GM12892 (cell line): ENCODE data around the gene AP2M1.
A peak's percentile ranks its signal among the peaks of the same experiment; 100 is the strongest.

Experiments
- DNase-seq: peaks from one replicate; pipeline ENCODE4 v3.0.0; 2011; ENCODE audit not compliant: insufficient read length
- FAIRE-seq: peaks from 2 replicates; lab custom pipeline; 2011; peaks lifted over from hg19 to GRCh38; lab: Jason Lieb, UNC
- POLR2A ChIP-seq: IDR thresholded peaks from 2 replicates; pipeline ENCODE4 v1.6.1; 2011; ENCODE audit warnings: low read depth, low read length, control low read depth
- POLR2AphosphoS5 ChIP-seq: IDR thresholded peaks from 2 replicates; pipeline ENCODE4 v1.6.1; 2011; ENCODE audit warnings: low read depth, low read length, control low read depth
- TAF1 ChIP-seq: IDR thresholded peaks from 2 replicates; pipeline ENCODE4 v1.6.1; 2011; ENCODE audit warnings: low read depth, mild to moderate bottlenecking, control low read depth, low read length, borderline replicate concordance

The AP2M1 gene

DNA sequence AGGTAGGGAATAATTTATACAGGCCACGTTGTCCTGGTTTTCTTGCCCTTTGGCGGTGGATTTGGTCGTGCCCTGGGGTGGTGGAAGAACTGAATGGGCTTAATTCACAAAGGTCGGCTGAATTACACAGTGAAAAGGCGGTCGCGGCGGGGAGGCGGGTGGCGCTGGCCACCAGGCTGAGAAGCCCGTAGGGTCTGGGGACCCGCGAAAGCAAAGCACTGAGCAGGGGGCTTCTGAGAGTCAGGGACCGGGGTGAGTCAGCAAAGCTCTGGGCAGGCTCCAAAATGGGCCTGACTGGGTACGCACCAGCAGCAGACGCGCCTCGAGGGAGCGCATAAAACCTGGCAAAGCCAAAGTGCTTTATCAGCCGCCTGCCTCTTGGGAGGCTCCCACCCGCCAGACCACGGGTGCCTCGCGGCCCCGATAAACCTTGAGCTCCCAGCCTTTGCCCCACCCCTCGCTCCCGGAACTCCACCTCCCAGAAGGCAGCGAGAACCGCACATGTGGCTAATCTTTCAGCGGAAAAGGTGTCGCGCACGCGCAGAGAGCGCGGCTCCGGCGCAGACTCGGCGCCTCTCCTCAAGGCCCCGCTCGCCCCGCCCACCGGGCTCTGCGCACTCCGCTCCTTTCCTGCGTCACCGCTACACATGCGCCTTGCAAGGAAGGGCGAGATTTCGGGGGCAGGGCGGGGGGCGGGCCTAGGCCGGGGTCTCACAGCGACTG lies 11.0 kb downstream of the AP2M1 start:
- TF ChIP-seq POLR2A, result peak; percentile 82
- peak; percentile 76 for TF ChIP-seq POLR2AphosphoS5
- no peak for TF ChIP-seq TAF1
- DNase-seq, result peak; percentile 97
- peak; percentile 99 for FAIRE-seq

DNA sequence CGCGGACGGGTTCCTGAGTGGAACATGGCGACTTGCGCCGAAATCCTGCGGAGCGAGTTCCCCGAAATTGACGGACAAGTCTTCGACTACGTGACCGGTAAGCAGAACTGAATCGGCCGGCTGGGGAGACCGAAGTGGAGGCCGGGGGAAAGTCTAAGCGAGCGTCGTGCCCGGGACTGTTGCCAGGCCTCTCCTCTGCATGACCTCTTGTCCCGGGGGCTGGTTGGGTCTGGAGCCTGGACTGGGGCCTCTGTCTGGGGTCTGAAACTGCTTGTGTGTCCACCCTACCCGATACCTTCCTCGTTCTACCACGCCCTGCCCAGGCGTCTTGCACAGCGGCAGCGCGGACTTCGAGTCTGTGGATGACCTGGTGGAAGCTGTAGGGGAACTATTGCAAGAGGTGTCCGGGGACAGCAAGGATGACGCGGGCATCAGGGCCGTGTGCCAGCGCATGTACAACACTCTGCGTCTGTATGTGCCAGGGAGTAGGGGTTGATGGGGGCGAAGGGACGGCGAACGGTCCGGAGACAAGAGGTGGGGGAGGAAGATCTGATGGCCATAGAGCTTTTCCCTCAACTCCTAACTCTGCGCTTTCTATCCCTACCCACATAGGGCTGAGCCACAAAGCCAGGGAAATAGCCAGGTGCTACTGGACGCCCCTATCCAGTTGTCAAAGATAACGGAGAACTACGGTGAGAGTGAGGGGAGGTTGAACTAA lies 11.7 kb downstream of the AP2M1 start, which contains the start of gene ABCF3:
Gene ABCF3 (plus strand): TSS at position 16 of the 718 bp plus-strand sequence. CDS start 9 bp downstream, at position 25.
- FAIRE-seq, result no peak
- TF ChIP-seq POLR2AphosphoS5, result peak; percentile 65; the same call in 1 of the 2 replicates
- peak; percentile 70 for TF ChIP-seq TAF1
- peak; percentile 78 for TF ChIP-seq POLR2A
- DNase-seq, result no peak

DNA sequence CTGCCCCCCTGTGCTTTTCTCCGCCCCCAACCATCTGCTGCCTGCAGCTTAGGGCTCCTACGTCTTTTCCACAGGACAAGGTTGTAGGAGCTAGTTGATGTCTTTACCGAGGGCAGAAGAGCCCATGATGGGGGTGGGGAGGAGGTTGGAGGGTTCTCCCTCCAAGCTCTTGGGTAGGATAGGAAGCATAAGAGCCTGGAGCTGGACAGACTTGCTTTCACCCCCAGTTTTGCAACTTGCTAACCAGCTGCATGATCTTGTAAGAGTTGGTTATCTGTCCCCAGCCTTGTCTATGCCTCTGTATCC lies 12.2 kb downstream of the AP2M1 start:
- no peak for FAIRE-seq
- DNase-seq, result no peak
- TF ChIP-seq TAF1 (no peak), POLR2A (no peak), POLR2AphosphoS5 (no peak)

DNA sequence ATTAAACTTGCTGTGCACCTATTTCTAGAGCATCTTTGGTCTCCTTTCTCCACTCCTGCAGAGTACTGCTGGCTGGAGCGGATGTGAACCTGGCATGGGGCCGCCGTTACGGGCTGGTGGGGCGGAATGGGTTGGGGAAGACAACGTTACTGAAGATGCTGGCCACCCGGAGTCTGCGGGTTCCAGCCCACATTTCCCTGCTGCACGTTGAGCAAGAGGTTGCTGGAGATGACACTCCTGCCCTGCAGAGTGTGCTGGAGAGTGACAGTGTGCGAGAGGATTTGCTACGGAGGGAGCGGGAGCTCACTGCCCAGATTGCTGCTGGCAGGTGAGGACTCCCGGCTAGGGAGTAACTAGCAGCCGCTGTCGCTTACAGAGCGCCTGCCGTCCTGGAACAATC lies 13.4 kb downstream of the AP2M1 start:
- DNase-seq (no peak), FAIRE-seq (no peak)
- no peak for TF ChIP-seq POLR2A
- TF ChIP-seq POLR2AphosphoS5, result no peak
- TF ChIP-seq TAF1, result no peak

- no peak for DNase-seq
- FAIRE-seq, result no peak
- TF ChIP-seq TAF1 (no peak), POLR2AphosphoS5 (no peak)
Observed at GRCh38 chr3:184189421-184189820, 14.8 kb downstream of the AP2M1 start.

GRCh38 chr3:184192889-184193288 lies 18.2 kb downstream of the AP2M1 start:
- FAIRE-seq, result no peak
- no peak for DNase-seq
- no peak for TF ChIP-seq TAF1
- TF ChIP-seq POLR2AphosphoS5, result no peak

GRCh38 chr3:184193991-184194539 lies 19.4 kb downstream of the AP2M1 start:
- TF ChIP-seq POLR2AphosphoS5 (no peak), POLR2A (no peak), TAF1 (no peak)
- FAIRE-seq, result no peak
- no peak for DNase-seq

DNA sequence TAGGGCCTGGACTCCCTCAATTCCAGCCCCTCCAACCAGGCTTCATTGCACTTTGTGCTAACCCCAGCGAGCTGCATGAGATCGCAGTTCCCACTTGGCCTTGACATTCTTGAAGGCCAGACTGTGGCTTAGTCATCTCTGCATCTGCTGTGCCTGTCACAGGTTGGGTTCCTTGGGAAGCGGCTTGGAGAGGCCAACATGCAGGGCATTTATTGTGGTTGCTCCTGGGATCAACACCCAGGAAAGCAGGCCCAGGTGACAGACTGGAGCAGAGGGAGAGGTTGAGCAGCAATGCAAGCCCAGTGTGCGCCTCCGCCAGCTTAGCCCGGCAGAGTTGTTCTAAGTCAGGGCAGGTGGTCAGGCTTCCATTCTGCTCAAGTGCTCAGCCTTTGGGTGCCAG lies 21.9 kb downstream of the AP2M1 start:
- FAIRE-seq (no peak), DNase-seq (no peak)
- no peak for TF ChIP-seq POLR2A
- no peak for TF ChIP-seq POLR2AphosphoS5
- no peak for TF ChIP-seq TAF1

GRCh38 chr3:184198509-184198908 lies 23.9 kb downstream of the AP2M1 start:
- no peak for DNase-seq
- FAIRE-seq, result no peak
- no peak for TF ChIP-seq TAF1

GRCh38 chr3:184200825-184201224 lies 26.2 kb downstream of the AP2M1 start:
- TF ChIP-seq TAF1 (no peak), POLR2A (no peak), POLR2AphosphoS5 (no peak)
- no peak for FAIRE-seq

DNA sequence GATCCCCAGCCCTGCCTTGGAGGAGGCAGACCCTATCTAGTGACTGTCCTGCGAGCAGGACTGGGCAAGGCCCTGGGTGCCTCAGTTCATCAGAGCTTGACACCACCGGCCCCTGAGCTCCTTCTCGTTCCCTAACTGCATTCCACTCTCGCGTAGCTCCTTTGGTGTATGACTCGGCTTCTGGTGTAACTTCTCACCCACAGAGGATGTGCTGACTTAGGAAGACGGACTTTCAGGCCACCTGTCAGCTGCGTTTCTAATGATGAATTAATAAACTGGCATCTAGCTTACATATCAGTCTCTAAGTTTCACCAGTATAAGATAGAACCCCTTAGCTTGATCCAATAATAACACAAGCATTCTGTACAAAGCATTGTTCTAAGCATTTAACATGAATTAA lies 28.9 kb downstream of the AP2M1 start:
- TF ChIP-seq TAF1 (no peak), POLR2AphosphoS5 (no peak), POLR2A (no peak)
- DNase-seq, result no peak
- no peak for FAIRE-seq

More at GRCh38 chr3:184200825-184201224, 26.2 kb downstream of the AP2M1 start:
- no peak for DNase-seq
